GM19455 (cell line): ENCODE results near the gene STARD13.

Source experiments
- ATAC-seq: cut with Tn5 transposase; IDR thresholded peaks from one replicate; pipeline ENCODE4 v1.9.1; 2021; ENCODE audit not compliant: unreplicated experiment

STARD13 gene

DNA sequence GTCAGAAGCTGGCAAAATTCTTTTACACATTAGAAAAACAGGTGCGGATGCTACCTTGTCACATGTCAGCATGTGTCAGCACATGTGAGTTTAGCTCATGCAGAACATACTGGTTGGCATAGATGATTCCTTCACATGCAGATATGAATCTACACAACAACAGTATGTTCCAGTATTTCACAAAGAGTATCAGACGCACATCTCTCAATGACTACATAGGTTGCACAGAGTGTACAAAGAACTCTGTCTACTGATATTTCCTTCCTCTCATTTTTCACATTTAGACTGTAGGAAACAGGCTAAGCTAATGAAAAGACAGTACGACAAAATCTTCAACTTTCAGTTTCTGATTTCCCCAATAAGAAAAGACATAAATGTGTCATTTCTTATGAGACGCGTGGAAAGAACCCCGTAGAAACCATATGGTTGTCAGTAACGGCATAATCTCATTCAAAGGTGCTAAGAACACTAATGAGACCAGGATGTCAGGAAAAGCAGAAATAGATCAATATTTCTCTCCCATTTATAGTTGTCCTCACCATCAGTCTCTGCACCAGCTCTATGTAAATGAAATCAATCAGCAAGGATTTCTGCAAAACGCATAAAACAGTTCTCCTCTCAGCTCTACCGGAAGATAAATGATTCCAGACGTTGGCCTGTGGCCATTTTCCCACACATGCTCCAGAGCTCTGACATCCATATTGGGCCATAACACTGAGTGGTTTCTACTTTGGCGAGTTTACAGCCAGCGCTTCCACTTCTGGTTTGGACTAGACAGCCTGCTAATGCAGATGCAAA lies 81.2 kb downstream of the STARD13 start:
- ATAC-seq: no peak

- no peak for ATAC-seq
These were observed 82.8 kb downstream of the STARD13 start for GRCh38 chr13:33202644-33203169.

DNA sequence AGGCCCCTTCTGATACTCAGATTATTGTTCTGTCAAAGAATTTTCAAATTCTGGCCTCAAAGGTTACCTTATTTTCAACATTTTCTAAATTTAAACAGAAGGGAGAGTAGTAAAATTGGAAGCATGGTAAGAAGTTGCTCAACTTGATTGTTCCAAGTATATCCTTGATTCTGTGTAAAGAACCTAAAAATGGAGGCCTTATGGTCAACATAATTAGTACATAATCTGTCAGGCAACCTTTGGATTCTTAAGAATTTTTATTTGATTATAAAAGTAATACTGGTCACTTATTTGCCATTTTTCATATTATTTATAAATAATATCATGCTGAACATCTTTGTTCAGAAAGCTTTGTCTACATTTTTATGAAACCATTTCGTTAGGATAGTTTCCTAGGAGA lies 83.9 kb downstream of the STARD13 start:
- no peak for ATAC-seq

DNA sequence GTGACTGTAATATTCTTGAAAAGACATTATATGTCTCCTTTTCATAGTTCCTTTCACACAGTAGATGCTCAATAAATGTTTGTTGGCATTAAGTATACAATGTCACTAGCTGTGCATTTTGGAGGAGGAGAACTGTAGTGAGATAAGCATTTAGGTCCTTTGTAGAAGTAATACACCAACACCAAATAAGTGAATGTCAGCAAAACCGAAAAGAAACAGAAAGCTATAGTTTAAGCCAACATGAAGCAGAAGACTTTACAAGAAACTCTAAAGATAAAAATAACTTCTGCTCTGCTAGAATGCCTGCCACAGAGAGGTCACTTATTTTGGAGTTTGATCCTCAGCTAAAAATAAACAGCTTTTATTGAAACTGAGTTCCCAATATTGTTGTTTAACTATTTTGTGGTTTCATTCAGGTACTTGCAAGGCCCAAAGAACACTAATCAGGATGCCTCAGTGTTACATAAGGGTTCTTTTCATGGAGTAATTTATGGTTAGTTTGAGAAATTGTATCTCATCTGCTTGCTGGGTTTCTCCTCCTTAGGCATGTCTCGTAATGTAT lies 86.2 kb downstream of the STARD13 start:
- no peak for ATAC-seq

DNA sequence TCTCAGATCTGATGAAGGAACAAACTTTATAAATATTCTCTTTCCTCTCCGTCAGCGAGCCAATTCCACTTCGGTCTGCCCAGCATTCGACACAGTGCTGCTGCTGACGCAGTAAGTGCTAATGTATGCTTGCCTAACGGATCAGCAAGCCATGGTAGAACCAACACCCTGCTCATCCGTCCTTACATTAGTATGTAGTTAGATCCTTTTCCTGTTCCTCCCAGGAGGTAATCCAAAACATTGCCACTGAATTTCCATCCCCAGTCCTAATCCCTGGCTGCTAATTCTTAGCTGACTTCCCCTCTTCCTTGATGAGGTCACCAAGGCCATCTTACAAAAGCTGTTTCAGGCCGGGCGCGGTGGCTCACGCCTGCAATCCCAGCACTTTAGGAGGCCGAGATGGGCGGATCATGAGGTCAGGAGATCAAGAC lies 88.0 kb downstream of the STARD13 start:
- ATAC-seq: no peak

DNA sequence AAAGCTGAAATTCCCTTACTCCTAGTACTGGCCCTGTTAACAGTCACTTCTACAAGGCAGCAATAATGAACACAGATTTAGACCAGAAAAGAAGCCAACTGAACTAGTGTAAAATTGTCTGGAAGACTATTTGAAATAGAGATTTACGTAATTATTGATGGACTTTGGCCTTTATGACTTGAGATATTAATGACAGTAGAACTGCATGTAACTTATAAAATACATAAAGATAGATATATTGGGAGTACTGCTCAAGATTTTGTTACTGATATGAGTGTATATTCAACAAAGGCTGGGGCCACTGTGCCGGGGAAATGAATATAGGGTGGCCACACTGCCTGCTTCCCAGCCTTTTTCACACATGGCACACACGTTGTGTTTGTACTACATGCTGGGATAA lies 88.8 kb downstream of the STARD13 start:
- no peak for ATAC-seq

GRCh38 chr13:33195693-33196464 lies 89.7 kb downstream of the STARD13 start:
- ATAC-seq: no peak

- ATAC-seq: peak; percentile 82
These were observed 90.5 kb downstream of the STARD13 start for GRCh38 chr13:33194820-33195692.

GRCh38 chr13:33193428-33193974 lies 92.1 kb downstream of the STARD13 start:
- ATAC-seq: no peak

- no peak for ATAC-seq
These were observed 93.9 kb downstream of the STARD13 start for GRCh38 chr13:33191425-33192210.

GRCh38 chr13:33189470-33189869 lies 96.1 kb downstream of the STARD13 start:
- ATAC-seq: no peak

DNA sequence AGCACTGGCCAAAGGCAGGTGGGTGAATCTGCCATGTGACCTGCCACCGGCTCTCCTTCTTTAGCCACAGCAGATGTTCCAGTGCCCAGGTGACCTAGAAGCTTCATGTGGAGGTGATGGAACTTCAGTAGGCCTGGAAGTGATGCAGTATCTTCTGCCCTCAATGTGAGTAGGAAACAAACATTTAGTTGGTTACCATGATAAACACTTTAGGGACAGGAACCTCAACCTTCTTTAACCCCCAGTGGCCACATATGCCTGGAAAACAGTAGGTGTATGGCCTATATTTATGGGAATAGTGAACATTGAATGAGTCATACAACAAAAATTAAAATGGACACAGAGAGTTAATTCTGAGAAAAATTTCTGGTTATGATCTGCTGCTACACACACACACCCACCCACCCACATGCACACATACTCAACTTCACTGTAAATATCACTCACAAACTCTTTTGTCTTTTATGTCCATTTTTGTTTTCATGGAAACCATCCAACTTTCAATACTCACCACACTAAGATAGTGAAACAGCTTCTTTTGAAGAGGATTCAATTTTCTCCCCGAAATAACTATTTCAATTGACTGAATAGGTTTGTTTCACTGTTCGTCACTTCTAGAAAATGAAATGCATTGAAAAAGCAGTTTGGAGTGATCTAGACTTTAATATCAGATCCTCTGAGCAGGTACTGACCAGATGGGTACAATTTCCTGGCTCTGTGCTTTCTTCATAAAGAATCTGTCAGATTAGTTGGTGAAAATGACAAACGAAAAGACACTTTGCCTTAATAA lies 97.3 kb downstream of the STARD13 start:
- peak; percentile 58 for ATAC-seq

DNA sequence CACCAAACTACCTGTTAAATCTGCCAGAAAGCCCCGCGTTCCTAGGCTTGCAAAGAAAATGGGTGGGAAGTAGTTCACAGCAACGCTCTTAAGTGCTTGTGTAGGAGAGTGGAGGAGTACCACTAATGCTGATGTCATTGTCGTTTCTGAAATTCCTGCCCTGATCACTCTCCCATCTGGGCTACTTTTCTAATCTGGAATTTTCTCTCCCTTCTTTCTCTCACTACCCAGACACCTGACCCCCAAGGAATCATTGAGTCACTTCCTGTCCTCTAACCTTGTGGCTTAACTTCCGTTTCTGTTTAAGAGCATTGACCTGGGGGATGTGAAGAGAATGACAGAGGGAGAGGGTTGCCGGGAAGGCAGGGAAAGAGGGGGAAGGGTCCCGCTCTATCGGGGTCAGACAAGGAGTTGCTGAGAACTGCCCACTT lies 98.7 kb downstream of the STARD13 start:
- no peak for ATAC-seq

- no peak for ATAC-seq
These were observed 99.7 kb downstream of the STARD13 start for GRCh38 chr13:33185853-33186252.

GRCh38 chr13:33184530-33184929 lies 101.0 kb downstream of the STARD13 start:
- ATAC-seq: no peak

- no peak for ATAC-seq
These were observed 101.5 kb downstream of the STARD13 start for GRCh38 chr13:33184112-33184490.

DNA sequence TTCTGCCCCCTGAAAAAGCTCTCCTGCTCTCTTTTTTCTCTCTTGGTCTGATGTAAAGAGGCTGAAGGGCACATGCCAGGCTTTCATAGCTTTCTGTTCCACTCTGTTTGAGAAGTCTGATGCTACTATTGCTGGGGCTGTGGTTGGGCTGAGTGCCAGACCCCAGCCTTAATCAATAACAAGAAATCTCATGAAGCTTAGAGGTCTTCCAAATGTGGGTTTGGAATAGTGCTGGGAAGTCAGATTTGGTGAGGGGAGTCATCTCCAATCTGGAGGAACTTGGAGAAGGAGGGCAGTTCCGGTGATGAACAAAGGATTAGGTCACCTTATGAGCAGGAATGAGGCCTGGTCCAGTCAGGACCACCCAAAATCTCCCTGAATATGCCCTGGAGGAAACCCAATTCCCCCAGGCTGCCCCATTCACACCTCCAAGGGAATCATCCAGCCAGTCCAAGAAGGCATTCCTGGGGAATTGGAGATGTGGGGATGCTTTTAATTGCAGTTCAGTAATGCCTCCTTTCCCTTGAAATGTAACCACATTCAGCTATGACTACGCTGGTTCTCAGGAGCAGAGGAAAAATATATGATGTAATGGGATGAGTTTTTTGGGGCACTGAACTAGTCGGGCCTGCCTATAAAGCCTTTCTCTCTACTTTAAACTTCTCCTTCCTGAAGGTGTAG lies 102.0 kb downstream of the STARD13 start:
- ATAC-seq: no peak

DNA sequence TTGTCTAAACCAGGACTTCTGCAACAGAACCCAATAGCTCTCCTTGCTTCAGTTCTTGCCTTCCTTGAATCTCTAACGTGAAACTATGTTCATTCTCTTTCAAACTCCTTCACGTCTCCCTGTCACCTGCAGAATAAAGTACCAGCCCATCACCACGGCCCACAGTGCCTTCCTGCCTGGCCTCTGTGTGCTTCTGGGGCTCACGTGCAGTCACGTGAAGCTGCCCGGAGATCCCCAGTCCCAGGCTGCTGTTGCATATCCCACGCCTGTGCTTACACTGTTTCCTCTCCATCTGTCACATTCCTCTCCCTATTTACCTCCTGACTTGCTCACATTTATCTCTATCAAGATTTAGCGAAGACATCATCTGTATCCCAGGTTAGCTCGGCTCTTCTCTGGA lies 102.8 kb downstream of the STARD13 start:
- no peak for ATAC-seq
